Fibroblast of the aortic adventitia (primary cell): ENCODE measurements around the gene FKBP6. TPM values are rescaled to one million over a fixed set of nuclear protein-coding genes. Genes with fewer than 3 reads are reported as not detected.
"Not testable (repeated sequence)": the region's sequence is repeated elsewhere in the genome, so short reads cannot be mapped to it uniquely, and the experiment has no call there.

ENCODE experiments used
- DNase-seq: peaks from one replicate; pipeline ENCODE4 v3.0.0-alpha.2; 2010; ENCODE audit warnings: low read depth
- H3K4me3 ChIP-seq: 2 replicates; pipeline ENCODE4 v1.5.1; 2011; ENCODE audit warnings: low read depth, mild to moderate bottlenecking, control low read depth, low read length, moderate library complexity
- CTCF ChIP-seq: IDR thresholded peaks from 2 replicates; pipeline ENCODE4 v1.5.1; 2011; ENCODE audit warnings: mild to moderate bottlenecking, low read length, control low read depth, inconsistent platforms; ENCODE audit not compliant: insufficient read depth
- total RNA-seq: library from RNA; depleted of rRNA; stranded (reverse); fragments of >200 nt; gene quantifications from 2 replicates; pipeline ENCODE4 v1.2.3, GENCODE V29; 2012; ENCODE audit warnings: low replicate concordance

FKBP6 gene
- total RNA-seq, 1 donor: not detected

- TF ChIP-seq CTCF: no peak
- H3K4me3 ChIP-seq: no peak overlapping the region
- no peak for DNase-seq
Measured at GRCh38 chr7:73354821-73355220, 26.9 kb downstream of the FKBP6 start.

- no peak overlapping the region for H3K4me3 ChIP-seq
- no peak for TF ChIP-seq CTCF
- no peak for DNase-seq
Measured at GRCh38 chr7:73356159-73356558, 28.2 kb downstream of the FKBP6 start.

- DNase-seq: no peak
- no peak overlapping the region for H3K4me3 ChIP-seq
- TF ChIP-seq CTCF: no peak
Measured at GRCh38 chr7:73358590-73359275, 30.8 kb downstream of the FKBP6 start.

- no peak for DNase-seq
- H3K4me3 ChIP-seq: no peak overlapping the region
- no peak for TF ChIP-seq CTCF
Measured at GRCh38 chr7:73359306-73359705, 31.3 kb downstream of the FKBP6 start.

GRCh38 chr7:73359746-73360375 lies 31.9 kb downstream of the FKBP6 start:
- H3K4me3 ChIP-seq: no peak overlapping the region
- TF ChIP-seq CTCF: no peak
- no peak for DNase-seq

GRCh38 chr7:73360590-73360989 lies 32.6 kb downstream of the FKBP6 start:
- not testable (repeated sequence) for H3K4me3 ChIP-seq, DNase-seq

GRCh38 chr7:73363225-73364005 lies 35.5 kb downstream of the FKBP6 start:
- H3K4me3 ChIP-seq: no peak overlapping the region
- no peak for TF ChIP-seq CTCF
- DNase-seq: no peak
